ENCODE results near the gene LMLN.
"Not testable (repeated sequence)": the region's sequence is repeated elsewhere in the genome, so short reads cannot be mapped to it uniquely, and the experiment has no call there.

Gene LMLN, protein sequence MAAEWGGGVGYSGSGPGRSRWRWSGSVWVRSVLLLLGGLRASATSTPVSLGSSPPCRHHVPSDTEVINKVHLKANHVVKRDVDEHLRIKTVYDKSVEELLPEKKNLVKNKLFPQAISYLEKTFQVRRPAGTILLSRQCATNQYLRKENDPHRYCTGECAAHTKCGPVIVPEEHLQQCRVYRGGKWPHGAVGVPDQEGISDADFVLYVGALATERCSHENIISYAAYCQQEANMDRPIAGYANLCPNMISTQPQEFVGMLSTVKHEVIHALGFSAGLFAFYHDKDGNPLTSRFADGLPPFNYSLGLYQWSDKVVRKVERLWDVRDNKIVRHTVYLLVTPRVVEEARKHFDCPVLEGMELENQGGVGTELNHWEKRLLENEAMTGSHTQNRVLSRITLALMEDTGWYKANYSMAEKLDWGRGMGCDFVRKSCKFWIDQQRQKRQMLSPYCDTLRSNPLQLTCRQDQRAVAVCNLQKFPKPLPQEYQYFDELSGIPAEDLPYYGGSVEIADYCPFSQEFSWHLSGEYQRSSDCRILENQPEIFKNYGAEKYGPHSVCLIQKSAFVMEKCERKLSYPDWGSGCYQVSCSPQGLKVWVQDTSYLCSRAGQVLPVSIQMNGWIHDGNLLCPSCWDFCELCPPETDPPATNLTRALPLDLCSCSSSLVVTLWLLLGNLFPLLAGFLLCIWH

DNA sequence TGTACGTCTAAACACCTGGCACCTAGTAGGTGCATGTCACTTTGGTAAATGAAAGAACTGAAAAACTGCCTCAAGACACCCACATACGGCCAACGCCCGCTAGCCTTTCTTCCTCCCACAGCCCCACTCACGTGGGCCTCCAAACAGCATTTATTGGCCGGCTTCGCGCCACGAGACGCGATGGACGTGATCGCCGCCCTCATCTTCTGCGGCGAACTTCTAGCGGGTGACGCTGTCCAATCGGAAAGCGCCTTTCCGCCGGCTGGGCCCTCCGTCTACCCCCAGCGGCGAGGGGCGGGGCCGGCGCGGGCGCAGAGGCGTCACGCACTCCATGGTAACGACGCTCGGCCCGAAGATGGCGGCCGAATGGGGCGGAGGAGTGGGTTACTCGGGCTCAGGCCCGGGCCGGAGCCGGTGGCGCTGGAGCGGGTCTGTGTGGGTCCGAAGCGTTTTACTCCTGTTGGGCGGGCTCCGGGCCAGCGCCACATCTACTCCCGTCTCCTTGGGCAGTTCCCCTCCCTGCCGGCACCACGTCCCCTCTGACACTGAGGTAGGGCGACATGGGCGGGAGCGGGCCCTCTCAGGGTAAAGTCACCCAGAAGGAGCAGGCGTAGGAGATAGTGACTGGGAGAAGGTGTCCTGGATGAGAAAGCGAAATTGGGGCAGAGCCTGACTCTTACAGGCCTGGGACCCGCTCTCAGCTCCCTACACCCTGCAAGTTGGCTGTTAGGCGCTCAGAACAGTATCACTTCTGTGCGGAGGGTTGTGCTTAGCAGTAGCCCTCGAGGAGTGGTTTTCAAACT lies at the start of gene LMLN:
Gene LMLN, plus strand, starts transcription at position 327 of the 803 bp plus-strand sequence. Its CDS starts 29 bp downstream, at position 356.
- DNase-seq (ENCODE audit: low read depth, low spot score), result peak; percentile 90

DNA sequence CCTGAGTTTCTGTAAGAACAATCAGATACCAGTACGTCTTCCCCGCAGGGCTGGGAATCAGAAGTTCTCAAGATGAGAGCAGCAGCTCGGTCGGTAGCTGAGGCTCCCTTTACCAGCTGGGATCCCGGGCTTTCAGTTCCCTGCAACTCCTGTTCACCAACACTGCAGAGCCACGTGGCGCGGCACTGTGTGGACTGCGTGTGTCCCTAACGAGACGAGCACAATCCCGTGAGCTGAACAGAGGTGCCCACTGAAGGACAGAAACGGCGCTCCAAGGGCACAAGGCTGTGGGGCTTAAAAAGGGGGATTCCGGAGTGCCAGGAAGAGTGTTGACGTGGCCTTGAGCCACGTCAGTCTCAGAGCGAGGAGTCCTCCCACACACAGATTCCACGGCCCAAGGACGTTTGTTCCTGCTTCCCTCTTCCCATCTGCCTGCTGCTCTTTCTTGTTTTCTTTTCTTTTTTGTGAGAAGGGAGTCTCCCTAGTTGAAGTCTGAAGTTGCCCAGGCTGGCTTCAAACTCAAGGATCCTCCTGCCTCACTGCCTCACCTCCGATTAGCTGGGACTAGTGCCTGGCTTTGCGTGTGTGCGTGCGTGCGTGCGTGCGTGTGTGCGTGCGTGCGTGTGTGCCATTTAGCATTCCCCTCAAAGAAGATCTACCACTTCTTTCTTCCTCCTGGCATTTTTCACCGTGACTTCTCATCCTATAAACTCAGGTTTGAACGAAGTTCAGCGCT lies 47.1 kb upstream of the LMLN start:
- DNase-seq (ENCODE audit: low read depth, low spot score), result no peak

DNA sequence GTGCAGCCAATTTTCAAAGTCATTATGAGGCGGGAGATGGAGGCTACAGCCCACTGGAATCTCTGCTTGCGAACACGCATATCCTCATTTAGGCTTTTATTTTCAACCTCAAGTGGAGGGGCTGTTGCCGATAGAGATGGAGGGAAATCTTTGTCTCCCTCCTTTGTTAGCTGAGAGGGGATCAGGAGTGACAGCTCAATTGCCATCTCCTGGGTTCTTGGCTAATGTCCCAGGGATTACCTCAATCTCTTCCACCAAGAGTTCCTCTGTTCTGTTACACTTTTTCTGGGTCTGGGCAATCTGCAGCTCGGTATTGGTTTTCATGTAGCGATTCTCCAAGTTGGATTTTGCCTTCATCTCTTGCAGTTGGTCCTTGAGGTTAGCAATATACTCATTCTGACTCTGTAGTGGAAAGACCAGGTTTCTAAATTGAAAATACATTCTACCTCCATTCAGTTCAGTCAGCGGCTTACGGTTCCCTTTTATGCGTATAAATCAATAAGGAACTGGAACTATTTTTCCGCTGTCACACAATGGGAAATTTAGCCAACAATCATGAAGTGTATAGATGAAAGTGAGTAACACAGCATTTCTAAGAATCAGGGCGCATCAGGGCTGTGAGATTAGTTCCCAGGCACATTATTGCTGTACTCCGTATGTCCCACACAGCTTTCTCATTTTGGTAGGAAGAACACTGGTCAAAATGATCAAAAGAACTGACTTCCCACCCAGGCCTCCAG lies 46.2 kb upstream of the LMLN start:
- DNase-seq (ENCODE audit: low read depth, low spot score), result no peak

GRCh38 chr3:197921429-197922275 lies 38.4 kb upstream of the LMLN start:
- not testable (repeated sequence) for DNase-seq (ENCODE audit: low read depth, low spot score)

DNA sequence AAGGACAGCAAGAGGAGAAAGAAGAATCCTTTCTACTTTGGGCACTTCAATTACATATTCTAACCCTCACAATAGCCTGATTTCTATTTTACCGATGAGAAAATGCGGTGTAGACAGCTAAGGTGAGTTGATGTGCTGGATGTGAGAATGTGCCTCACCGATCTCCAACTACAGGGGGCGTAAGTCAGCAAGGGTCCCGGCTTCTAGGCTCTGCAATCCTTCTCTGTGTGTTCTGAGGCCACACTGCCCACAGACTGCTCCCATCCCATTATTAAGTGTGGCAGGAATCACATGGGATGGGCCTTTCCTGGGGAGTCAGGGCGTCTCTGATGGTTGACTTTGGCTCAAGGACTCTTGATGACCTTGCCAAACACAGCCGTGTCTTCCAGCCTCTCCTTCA lies 33.6 kb upstream of the LMLN start:
- DNase-seq (ENCODE audit: low read depth, low spot score), result no peak

GRCh38 chr3:197927578-197927977 lies 32.4 kb upstream of the LMLN start:
- DNase-seq (ENCODE audit: low read depth, low spot score), result not testable (repeated sequence)

DNA sequence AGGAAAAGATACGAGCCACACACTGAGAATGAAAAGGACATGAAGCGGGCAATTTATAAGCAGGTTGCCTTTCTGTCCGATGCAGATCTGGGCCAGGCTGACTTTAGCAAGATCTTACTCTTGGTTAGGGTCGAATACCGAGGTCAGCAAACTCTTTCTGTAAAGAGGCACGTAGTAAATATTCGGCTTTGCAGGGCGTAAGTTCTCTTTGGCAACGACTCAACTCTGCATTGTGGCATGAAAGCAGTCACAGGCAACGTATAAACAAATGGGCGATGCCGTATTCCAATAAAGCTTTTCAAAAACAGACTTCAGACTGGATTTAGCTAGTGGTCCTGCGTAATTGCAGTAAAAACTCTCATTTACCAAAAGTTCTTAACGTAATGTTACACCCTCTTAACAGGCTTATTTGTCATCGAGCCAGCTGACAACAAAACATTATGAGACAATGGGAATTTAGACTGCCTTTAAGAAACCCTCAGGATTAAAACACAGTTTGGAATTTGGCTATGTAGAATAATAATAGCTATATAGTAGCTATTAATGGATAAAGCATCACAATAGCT lies 23.1 kb upstream of the LMLN start:
- no peak for DNase-seq (ENCODE audit: low read depth, low spot score)

DNA sequence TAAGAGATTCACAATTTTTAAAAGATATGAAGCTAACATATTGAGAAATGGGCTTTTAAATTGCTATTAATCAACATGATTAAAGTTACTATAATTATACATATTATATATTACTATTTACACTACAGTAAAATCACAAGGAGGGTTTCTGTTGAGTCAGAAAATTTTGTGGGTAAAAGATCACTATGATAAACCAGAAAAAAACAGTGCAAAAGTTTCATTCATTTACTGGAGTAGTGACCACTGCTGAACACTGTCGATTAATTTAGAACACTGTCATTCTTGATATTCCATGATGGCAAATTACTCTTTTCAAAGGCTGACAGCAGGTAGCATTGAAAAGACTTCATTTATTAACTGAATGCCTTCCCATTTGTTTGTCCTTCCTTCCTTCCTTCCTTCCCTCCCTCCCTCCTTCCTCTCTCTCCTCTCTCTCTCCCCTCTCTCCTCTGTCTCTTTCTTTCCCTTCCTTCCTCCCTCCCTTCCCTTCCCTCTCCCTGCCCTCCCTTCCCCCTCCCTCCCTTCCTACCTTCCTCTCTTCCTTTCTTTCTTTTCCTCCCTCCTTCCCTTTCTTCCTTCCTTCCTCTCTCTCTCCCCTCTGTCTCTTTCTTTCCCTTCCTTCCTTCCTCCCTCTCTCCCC lies 19.2 kb upstream of the LMLN start:
- no peak for DNase-seq (ENCODE audit: low read depth, low spot score)

GRCh38 chr3:197942956-197943556 lies 17.0 kb upstream of the LMLN start:
- peak; percentile 10 for DNase-seq (ENCODE audit: low read depth, low spot score)

GRCh38 chr3:197949191-197949777 lies 10.7 kb upstream of the LMLN start:
- DNase-seq (ENCODE audit: low read depth, low spot score), result no peak

DNA sequence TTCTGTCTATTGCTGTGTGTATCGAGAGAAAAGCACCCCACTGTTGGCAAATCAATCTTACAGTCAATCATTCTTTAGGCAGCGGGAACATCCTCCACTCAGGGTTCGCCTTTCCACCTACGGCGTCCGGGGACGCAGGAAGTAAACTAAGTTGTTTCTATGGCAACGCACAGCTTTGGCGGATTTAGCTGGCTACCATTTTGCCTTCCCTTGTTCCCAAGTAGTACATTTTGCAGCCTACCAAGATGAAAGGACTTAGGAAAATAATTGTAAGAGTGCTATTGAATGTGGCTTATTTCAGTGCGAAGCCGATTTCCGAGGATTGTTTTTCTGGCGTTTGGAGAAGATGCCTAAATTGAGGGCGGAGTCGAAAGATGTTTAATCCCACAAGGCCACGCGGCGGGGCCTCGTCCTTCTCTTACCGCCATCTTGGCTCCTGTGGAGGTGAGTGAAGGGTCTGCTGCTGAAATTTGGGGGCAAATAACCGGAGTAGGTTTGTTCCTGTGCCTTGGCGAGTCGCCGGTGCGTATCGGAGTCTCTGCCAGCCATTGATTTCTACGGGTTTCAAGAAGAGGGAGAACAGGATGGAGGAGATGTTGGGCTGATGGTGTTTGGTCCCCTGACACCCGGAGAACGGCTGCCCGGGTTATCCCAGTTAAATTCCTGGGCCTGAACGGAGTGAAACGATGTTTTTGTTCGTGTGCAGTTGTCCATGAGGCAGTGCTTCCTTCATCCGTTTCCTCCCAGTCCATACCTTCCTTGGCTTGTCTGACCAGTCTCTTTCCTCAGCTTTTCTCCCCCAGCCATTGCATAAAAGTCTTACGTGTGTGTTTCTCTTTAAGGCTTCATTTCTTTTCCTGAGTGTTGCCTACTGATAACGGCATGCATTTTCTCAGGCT lies 10.0 kb upstream of the LMLN start, which contains the start of gene RPL35A:
Gene RPL35A, plus strand, starts transcription at position 413 of the 899 bp plus-strand sequence. CDS start 778 bp downstream, outside the sequence.
- DNase-seq (ENCODE audit: low read depth, low spot score), result peak; percentile 91

DNA sequence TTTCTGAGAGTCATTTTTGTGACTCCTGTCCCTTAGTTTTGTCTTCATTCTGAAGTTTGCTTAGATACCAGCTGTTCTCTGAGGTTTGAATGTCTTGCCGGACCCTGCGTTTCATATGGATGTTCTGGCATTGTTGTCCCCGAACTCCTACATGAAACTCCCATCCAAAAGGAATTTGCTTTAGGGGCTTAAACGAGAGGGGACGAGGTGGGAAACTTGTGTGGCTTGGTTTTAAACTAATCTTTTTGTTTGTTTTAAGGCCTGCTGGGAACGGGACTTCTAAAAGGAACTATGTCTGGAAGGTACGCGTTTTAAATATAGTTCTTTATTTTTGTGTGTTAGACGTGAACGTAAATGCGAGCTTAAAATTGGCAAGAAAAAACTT lies 9.3 kb upstream of the LMLN start:
- DNase-seq (ENCODE audit: low read depth, low spot score), result no peak

DNA sequence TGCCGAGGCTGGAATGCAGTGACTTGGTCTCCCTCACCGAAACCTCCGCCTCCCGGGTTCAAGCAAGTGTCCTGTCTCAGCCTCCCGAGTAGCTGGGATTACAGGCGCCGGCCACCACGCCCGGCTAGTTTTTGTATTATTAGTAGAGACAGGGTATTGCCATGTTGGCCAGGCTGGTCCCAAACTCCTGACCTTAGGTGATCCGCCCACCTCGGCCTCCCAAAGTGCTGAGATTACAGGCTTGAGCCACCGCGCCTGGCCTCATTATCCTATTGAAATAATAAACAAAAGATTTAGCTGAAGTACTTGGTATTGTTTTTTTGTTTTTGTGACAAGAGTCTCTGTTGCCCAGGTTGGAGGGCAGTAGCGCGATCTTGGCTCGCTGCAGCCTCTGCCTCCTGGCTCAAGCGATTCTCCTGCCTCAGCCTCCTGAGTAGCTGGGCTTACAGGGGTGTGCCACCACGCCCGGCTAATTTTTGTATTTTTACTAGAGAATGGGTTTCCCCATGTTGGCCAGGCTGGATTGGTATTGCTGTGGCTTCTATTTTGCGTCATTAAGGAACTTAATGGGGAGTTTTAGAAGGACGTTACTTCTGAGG lies 8.5 kb upstream of the LMLN start:
- no peak for DNase-seq (ENCODE audit: low read depth, low spot score)

DNA sequence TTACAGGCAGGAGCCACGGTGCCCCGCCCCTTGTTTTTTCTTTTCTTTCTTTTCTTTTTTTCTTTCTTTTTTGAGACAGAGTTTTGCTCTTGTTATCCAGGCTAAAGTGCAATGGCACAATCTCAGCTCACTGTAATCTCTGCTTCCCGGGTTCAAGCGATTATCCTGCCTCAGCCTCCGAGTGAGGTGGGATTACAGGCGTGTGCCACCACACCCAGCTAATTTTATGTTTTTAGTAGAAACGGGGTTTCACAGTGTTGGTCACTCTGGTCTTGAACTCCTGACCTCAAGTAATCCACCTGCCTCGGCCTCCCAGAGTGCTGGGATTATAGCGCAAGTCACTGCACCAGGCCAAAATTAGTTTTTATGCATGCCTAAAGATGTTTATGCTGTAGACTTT lies 7.6 kb upstream of the LMLN start:
- DNase-seq (ENCODE audit: low read depth, low spot score), result no peak

DNA sequence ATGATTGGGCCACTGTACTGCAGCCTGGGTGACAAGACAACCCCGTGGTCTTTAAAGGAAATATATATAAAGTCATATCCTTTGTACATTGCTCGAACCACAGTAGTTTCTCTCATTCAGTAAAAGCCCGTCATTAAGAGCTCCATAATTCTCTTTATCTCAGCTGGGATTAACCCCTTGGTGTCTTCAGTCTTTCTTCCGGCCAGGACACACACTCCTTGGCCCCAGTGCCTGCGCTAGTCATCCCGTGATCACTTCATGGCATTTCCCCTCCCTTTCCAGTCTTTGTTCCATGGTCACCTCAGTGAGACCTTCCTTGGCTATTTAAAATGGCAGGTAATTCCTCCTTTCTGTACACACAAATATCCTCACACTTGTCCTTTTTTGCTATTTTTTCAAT lies 6.7 kb upstream of the LMLN start:
- DNase-seq (ENCODE audit: low read depth, low spot score), result no peak

DNA sequence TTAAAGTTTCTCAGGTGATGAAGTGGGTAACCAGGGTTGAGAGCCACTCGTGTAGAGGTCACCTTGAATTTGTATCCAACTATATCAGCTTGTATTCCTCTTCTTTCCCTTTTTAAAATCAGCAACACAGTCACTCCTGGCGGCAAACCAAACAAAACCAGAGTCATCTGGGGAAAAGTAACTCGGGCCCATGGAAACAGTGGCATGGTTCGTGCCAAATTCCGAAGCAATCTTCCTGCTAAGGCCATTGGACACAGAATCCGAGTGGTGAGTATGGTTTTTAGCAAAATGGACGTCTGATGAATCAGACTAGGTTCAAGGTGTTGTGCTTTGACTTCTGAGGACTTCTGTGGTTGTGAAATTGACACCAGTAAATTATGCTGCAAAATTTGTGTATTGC lies 6.1 kb upstream of the LMLN start:
- DNase-seq (ENCODE audit: low read depth, low spot score), result no peak
